ENCODE measurements around the gene AFG1L. TPM values are rescaled to one million over a fixed set of nuclear protein-coding genes. Genes with fewer than 3 reads are reported as not detected.

Gene AFG1L
- total and polyA plus RNA-seq, 7 donors: 2.1 to 6.9 (median 3.5) TPM

GRCh38 chr6:108454356-108454755 is 159.5 kb downstream of the AFG1L start:
- TF ChIP-seq POLR2A (IDR thresholded peaks at IDR 0.05) (no peak), EP300 (IDR thresholded peaks at IDR 0.05) (no peak), CTCF (IDR thresholded peaks at IDR 0.05) (no peak), POLR2AphosphoS5 (IDR thresholded peaks at IDR 0.05) (no peak)
- H3K27ac ChIP-seq: no peak overlapping the region
- H3K27me3 ChIP-seq: no peaks in the 10 kb centered on the region
- WGBS, 2 donors: 27 to 68% methylated on average over 2 of the region's 2 CpGs
- DNase-seq: no peak
- H3K9me3 ChIP-seq: no peaks in the 10 kb centered on the region
- H3K36me3 ChIP-seq: no peaks in the 10 kb centered on the region
- intact Hi-C loops (cut with DNase I): no loop called here
- peaks cover 0 to 12% (median 10%) of the 10 kb centered on the region in 4 donors for H3K4me1 ChIP-seq
- no peak overlapping the region for H3K4me3 ChIP-seq

- Histone ChIP-seq H3K36me3 (no peaks in the 10 kb centered on the region), H3K4me3 (no peak overlapping the region), H3K27ac (no peak overlapping the region), H3K9me3 (no peaks in the 10 kb centered on the region), H3K4me1 (peaks cover 0 to 12% (median 10%) of the 10 kb centered on the region in 4 donors), H3K27me3 (no peaks in the 10 kb centered on the region)
- WGBS, 2 donors: 8 to 48% methylated on average over 1 of the region's 1 CpG
- TF ChIP-seq POLR2A (IDR thresholded peaks at IDR 0.05): no peak
- TF ChIP-seq EP300 (IDR thresholded peaks at IDR 0.05): no peak
- TF ChIP-seq CTCF (IDR thresholded peaks at IDR 0.05): no peak
- TF ChIP-seq POLR2AphosphoS5 (IDR thresholded peaks at IDR 0.05): no peak
- DNase-seq: no peak
- intact Hi-C loops (cut with DNase I): no loop called here
These were observed 160.8 kb downstream of the AFG1L start for GRCh38 chr6:108455688-108456087.

GRCh38 chr6:108463784-108464183 is 168.9 kb downstream of the AFG1L start:
- Histone ChIP-seq H3K9me3 (no peaks in the 10 kb centered on the region), H3K36me3 (no peaks in the 10 kb centered on the region), H3K4me3 (no peak overlapping the region), H3K4me1 (peaks cover 0 to 10% (median 3%) of the 10 kb centered on the region in 4 donors), H3K27me3 (no peaks in the 10 kb centered on the region), H3K27ac (no peak overlapping the region)
- intact Hi-C loops (cut with DNase I): no loop called here
- TF ChIP-seq POLR2A (IDR thresholded peaks at IDR 0.05) (no peak), EP300 (IDR thresholded peaks at IDR 0.05) (no peak), CTCF (IDR thresholded peaks at IDR 0.05) (no peak)
- WGBS, 2 donors: 73 to 81% methylated on average over 4 of the region's 4 CpGs
- DNase-seq: no peak

- no peak for DNase-seq
- Histone ChIP-seq H3K4me1 (peaks cover 0 to 10% (median 3%) of the 10 kb centered on the region in 4 donors), H3K27me3 (no peaks in the 10 kb centered on the region), H3K9me3 (no peaks in the 10 kb centered on the region), H3K27ac (no peak overlapping the region), H3K4me3 (no peak overlapping the region), H3K36me3 (no peaks in the 10 kb centered on the region)
- TF ChIP-seq POLR2A (IDR thresholded peaks at IDR 0.05) (no peak), EP300 (IDR thresholded peaks at IDR 0.05) (no peak), POLR2AphosphoS5 (IDR thresholded peaks at IDR 0.05) (no peak)
- intact Hi-C loops (cut with DNase I): no loop called here
- 69 to 70% methylated on average over 5 of the region's 5 CpGs for WGBS, 2 donors
These were observed 169.7 kb downstream of the AFG1L start for GRCh38 chr6:108464418-108465097.

- H3K36me3 ChIP-seq: no peaks in the 10 kb centered on the region
- H3K4me1 ChIP-seq: peaks cover 0 to 10% (median 3%) of the 10 kb centered on the region in 4 donors
- 61 to 94% methylated on average over 2 of the region's 2 CpGs for WGBS, 2 donors
- no peak for DNase-seq
- TF ChIP-seq POLR2A (IDR thresholded peaks at IDR 0.05) (no peak), CTCF (IDR thresholded peaks at IDR 0.05) (no peak), POLR2AphosphoS5 (IDR thresholded peaks at IDR 0.05) (no peak), EP300 (IDR thresholded peaks at IDR 0.05) (no peak)
- no peaks in the 10 kb centered on the region for H3K9me3 ChIP-seq
- no peaks in the 10 kb centered on the region for H3K27me3 ChIP-seq
- intact Hi-C loops (cut with DNase I): no loop called here
- H3K27ac ChIP-seq: no peak overlapping the region
- H3K4me3 ChIP-seq: no peak overlapping the region
These were observed 170.2 kb downstream of the AFG1L start for GRCh38 chr6:108465098-108465495.
